ENCODE data around the gene SLC35E1.
A peak's percentile ranks its signal among the peaks of the same experiment; 100 is the strongest.

SLC35E1 gene

GRCh38 chr19:16599655-16600346 lies 27.6 kb upstream of the SLC35E1 start:
- Histone ChIP-seq H3K9ac (ENCODE audit: low read length in 2 of 2) (no peak overlapping the region), H3K4me3 (ENCODE audit: low read length in 2 of 2) (no peak overlapping the region), H3K27me3 (ENCODE audit: control insufficient read depth in 1 of 2, insufficient read depth in 2 of 2, low read length in 2 of 2) (no peaks in the 10 kb centered on the region), H3K9me3 (ENCODE audit: control insufficient read depth in 2 of 2, low read length in 2 of 2) (no peaks in the 10 kb centered on the region), H3K4me1 (ENCODE audit: control insufficient read depth, insufficient read depth, low read length) (peaks cover 25% of the 10 kb centered on the region), H3K36me3 (ENCODE audit: control insufficient read depth in 2 of 2, insufficient read depth in 2 of 2, low read length in 2 of 2) (peaks cover 0 to 2% of the 10 kb centered on the region in 2 donors), H3K27ac (ENCODE audit: low read length) (no peak overlapping the region)

GRCh38 chr19:16598848-16599247 lies 26.6 kb upstream of the SLC35E1 start:
- peaks cover 26% of the 10 kb centered on the region for H3K4me1 ChIP-seq (ENCODE audit: control insufficient read depth, insufficient read depth, low read length)
- H3K9me3 ChIP-seq (ENCODE audit: control insufficient read depth in 2 of 2, low read length in 2 of 2): no peaks in the 10 kb centered on the region
- H3K27me3 ChIP-seq (ENCODE audit: control insufficient read depth in 1 of 2, insufficient read depth in 2 of 2, low read length in 2 of 2): no peaks in the 10 kb centered on the region
- no peak overlapping the region for H3K4me3 ChIP-seq (ENCODE audit: low read length in 2 of 2)
- H3K36me3 ChIP-seq (ENCODE audit: control insufficient read depth in 2 of 2, insufficient read depth in 2 of 2, low read length in 2 of 2): peaks cover 0 to 2% of the 10 kb centered on the region in 2 donors
- H3K27ac ChIP-seq (ENCODE audit: low read length): peak overlapping the region; percentile 55
- H3K9ac ChIP-seq (ENCODE audit: low read length in 2 of 2): no peak overlapping the region

- Histone ChIP-seq H3K4me3 (ENCODE audit: low read length in 2 of 2) (no peak overlapping the region), H3K36me3 (ENCODE audit: control insufficient read depth in 2 of 2, insufficient read depth in 2 of 2, low read length in 2 of 2) (peaks cover 0 to 2% of the 10 kb centered on the region in 2 donors), H3K9me3 (ENCODE audit: control insufficient read depth in 2 of 2, low read length in 2 of 2) (no peaks in the 10 kb centered on the region), H3K27ac (ENCODE audit: low read length) (no peak overlapping the region), H3K9ac (ENCODE audit: low read length in 2 of 2) (no peak overlapping the region), H3K4me1 (ENCODE audit: control insufficient read depth, insufficient read depth, low read length) (peaks cover 34% of the 10 kb centered on the region), H3K27me3 (ENCODE audit: control insufficient read depth in 1 of 2, insufficient read depth in 2 of 2, low read length in 2 of 2) (no peaks in the 10 kb centered on the region)
These were observed 24.2 kb upstream of the SLC35E1 start for GRCh38 chr19:16596399-16596798.

GRCh38 chr19:16595097-16595496 lies 22.9 kb upstream of the SLC35E1 start:
- no peak overlapping the region for H3K9ac ChIP-seq (ENCODE audit: low read length in 2 of 2)
- H3K4me3 ChIP-seq (ENCODE audit: low read length in 2 of 2): no peak overlapping the region
- H3K9me3 ChIP-seq (ENCODE audit: control insufficient read depth in 2 of 2, low read length in 2 of 2): no peaks in the 10 kb centered on the region
- H3K27ac ChIP-seq (ENCODE audit: low read length): no peak overlapping the region
- no peaks in the 10 kb centered on the region for H3K27me3 ChIP-seq (ENCODE audit: control insufficient read depth in 1 of 2, insufficient read depth in 2 of 2, low read length in 2 of 2)
- peaks cover 0 to 2% of the 10 kb centered on the region in 2 donors for H3K36me3 ChIP-seq (ENCODE audit: control insufficient read depth in 2 of 2, insufficient read depth in 2 of 2, low read length in 2 of 2)
- H3K4me1 ChIP-seq (ENCODE audit: control insufficient read depth, insufficient read depth, low read length): peaks cover 35% of the 10 kb centered on the region

GRCh38 chr19:16594681-16595091 lies 22.5 kb upstream of the SLC35E1 start:
- H3K36me3 ChIP-seq (ENCODE audit: control insufficient read depth in 2 of 2, insufficient read depth in 2 of 2, low read length in 2 of 2): peaks cover 0 to 2% of the 10 kb centered on the region in 2 donors
- H3K4me1 ChIP-seq (ENCODE audit: control insufficient read depth, insufficient read depth, low read length): peaks cover 39% of the 10 kb centered on the region
- H3K9ac ChIP-seq (ENCODE audit: low read length in 2 of 2): no peak overlapping the region
- H3K27me3 ChIP-seq (ENCODE audit: control insufficient read depth in 1 of 2, insufficient read depth in 2 of 2, low read length in 2 of 2): no peaks in the 10 kb centered on the region
- no peak overlapping the region for H3K27ac ChIP-seq (ENCODE audit: low read length)
- no peaks in the 10 kb centered on the region for H3K9me3 ChIP-seq (ENCODE audit: control insufficient read depth in 2 of 2, low read length in 2 of 2)
- no peak overlapping the region for H3K4me3 ChIP-seq (ENCODE audit: low read length in 2 of 2)

- Histone ChIP-seq H3K9ac (ENCODE audit: low read length in 2 of 2) (no peak overlapping the region), H3K27ac (ENCODE audit: low read length) (no peak overlapping the region), H3K4me3 (ENCODE audit: low read length in 2 of 2) (no peak overlapping the region), H3K4me1 (ENCODE audit: control insufficient read depth, insufficient read depth, low read length) (peaks cover 37% of the 10 kb centered on the region), H3K36me3 (ENCODE audit: control insufficient read depth in 2 of 2, insufficient read depth in 2 of 2, low read length in 2 of 2) (peaks cover 0 to 2% of the 10 kb centered on the region in 2 donors), H3K27me3 (ENCODE audit: control insufficient read depth in 1 of 2, insufficient read depth in 2 of 2, low read length in 2 of 2) (no peaks in the 10 kb centered on the region), H3K9me3 (ENCODE audit: control insufficient read depth in 2 of 2, low read length in 2 of 2) (no peaks in the 10 kb centered on the region)
These were observed 21.9 kb upstream of the SLC35E1 start for GRCh38 chr19:16594131-16594586.

GRCh38 chr19:16593181-16593580 lies 21.0 kb upstream of the SLC35E1 start:
- no peaks in the 10 kb centered on the region for H3K9me3 ChIP-seq (ENCODE audit: control insufficient read depth in 2 of 2, low read length in 2 of 2)
- H3K27me3 ChIP-seq (ENCODE audit: control insufficient read depth in 1 of 2, insufficient read depth in 2 of 2, low read length in 2 of 2): no peaks in the 10 kb centered on the region
- H3K36me3 ChIP-seq (ENCODE audit: control insufficient read depth in 2 of 2, insufficient read depth in 2 of 2, low read length in 2 of 2): peaks cover 0 to 2% of the 10 kb centered on the region in 2 donors
- no peak overlapping the region for H3K27ac ChIP-seq (ENCODE audit: low read length)
- no peak overlapping the region for H3K9ac ChIP-seq (ENCODE audit: low read length in 2 of 2)
- no peak overlapping the region for H3K4me3 ChIP-seq (ENCODE audit: low read length in 2 of 2)
- H3K4me1 ChIP-seq (ENCODE audit: control insufficient read depth, insufficient read depth, low read length): peaks cover 39% of the 10 kb centered on the region

GRCh38 chr19:16591803-16592556 lies 19.8 kb upstream of the SLC35E1 start:
- H3K27ac ChIP-seq (ENCODE audit: low read length): no peak overlapping the region
- peaks cover 44% of the 10 kb centered on the region for H3K4me1 ChIP-seq (ENCODE audit: control insufficient read depth, insufficient read depth, low read length)
- H3K36me3 ChIP-seq (ENCODE audit: control insufficient read depth in 2 of 2, insufficient read depth in 2 of 2, low read length in 2 of 2): no peaks in the 10 kb centered on the region
- H3K9ac ChIP-seq (ENCODE audit: low read length in 2 of 2): no peak overlapping the region
- no peaks in the 10 kb centered on the region for H3K27me3 ChIP-seq (ENCODE audit: control insufficient read depth in 1 of 2, insufficient read depth in 2 of 2, low read length in 2 of 2)
- H3K4me3 ChIP-seq (ENCODE audit: low read length in 2 of 2): no peak overlapping the region
- H3K9me3 ChIP-seq (ENCODE audit: control insufficient read depth in 2 of 2, low read length in 2 of 2): no peaks in the 10 kb centered on the region

GRCh38 chr19:16590876-16591802 lies 18.9 kb upstream of the SLC35E1 start:
- H3K27me3 ChIP-seq (ENCODE audit: control insufficient read depth in 1 of 2, insufficient read depth in 2 of 2, low read length in 2 of 2): no peaks in the 10 kb centered on the region
- H3K9ac ChIP-seq (ENCODE audit: low read length in 2 of 2): no peak overlapping the region
- H3K36me3 ChIP-seq (ENCODE audit: control insufficient read depth in 2 of 2, insufficient read depth in 2 of 2, low read length in 2 of 2): no peaks in the 10 kb centered on the region
- H3K4me3 ChIP-seq (ENCODE audit: low read length in 2 of 2): no peak overlapping the region
- H3K9me3 ChIP-seq (ENCODE audit: control insufficient read depth in 2 of 2, low read length in 2 of 2): no peaks in the 10 kb centered on the region
- H3K4me1 ChIP-seq (ENCODE audit: control insufficient read depth, insufficient read depth, low read length): peaks cover 45% of the 10 kb centered on the region
- no peak overlapping the region for H3K27ac ChIP-seq (ENCODE audit: low read length)

GRCh38 chr19:16589917-16590316 lies 17.7 kb upstream of the SLC35E1 start:
- H3K27me3 ChIP-seq (ENCODE audit: control insufficient read depth in 1 of 2, insufficient read depth in 2 of 2, low read length in 2 of 2): no peaks in the 10 kb centered on the region
- H3K9ac ChIP-seq (ENCODE audit: low read length in 2 of 2): peak overlapping the region in 1 of 2 donors; percentile 5
- no peaks in the 10 kb centered on the region for H3K9me3 ChIP-seq (ENCODE audit: control insufficient read depth in 2 of 2, low read length in 2 of 2)
- no peaks in the 10 kb centered on the region for H3K36me3 ChIP-seq (ENCODE audit: control insufficient read depth in 2 of 2, insufficient read depth in 2 of 2, low read length in 2 of 2)
- H3K4me3 ChIP-seq (ENCODE audit: low read length in 2 of 2): no peak overlapping the region
- H3K4me1 ChIP-seq (ENCODE audit: control insufficient read depth, insufficient read depth, low read length): peaks cover 49% of the 10 kb centered on the region
- no peak overlapping the region for H3K27ac ChIP-seq (ENCODE audit: low read length)
